Measurements from ENCODE around the gene CDKN1C.
"Not testable (repeated sequence)": the region's sequence is repeated elsewhere in the genome, so short reads cannot be mapped to it uniquely, and the experiment has no call there.

CDKN1C gene

DNA sequence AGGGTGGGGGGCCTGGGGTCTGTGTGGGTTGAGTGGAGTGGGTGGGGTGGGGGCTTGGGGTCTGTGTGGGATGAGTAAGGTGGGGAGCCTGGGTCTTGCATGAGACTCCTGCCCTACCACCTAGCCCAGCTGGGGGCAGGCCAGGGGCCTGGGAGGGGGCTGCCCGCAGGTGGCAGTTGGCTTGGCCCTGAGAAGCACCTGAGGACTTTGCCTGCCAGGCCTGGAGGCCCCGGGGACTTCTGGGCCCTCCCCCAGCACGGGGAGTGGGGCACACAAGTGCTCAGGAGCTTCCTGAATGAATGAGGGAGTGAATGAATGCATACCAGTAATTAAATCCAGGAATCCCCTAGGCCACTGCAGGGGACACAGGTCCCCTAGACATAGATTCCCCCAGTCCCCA lies 37.1 kb upstream of the CDKN1C start:
- no peak for DNase-seq

DNA sequence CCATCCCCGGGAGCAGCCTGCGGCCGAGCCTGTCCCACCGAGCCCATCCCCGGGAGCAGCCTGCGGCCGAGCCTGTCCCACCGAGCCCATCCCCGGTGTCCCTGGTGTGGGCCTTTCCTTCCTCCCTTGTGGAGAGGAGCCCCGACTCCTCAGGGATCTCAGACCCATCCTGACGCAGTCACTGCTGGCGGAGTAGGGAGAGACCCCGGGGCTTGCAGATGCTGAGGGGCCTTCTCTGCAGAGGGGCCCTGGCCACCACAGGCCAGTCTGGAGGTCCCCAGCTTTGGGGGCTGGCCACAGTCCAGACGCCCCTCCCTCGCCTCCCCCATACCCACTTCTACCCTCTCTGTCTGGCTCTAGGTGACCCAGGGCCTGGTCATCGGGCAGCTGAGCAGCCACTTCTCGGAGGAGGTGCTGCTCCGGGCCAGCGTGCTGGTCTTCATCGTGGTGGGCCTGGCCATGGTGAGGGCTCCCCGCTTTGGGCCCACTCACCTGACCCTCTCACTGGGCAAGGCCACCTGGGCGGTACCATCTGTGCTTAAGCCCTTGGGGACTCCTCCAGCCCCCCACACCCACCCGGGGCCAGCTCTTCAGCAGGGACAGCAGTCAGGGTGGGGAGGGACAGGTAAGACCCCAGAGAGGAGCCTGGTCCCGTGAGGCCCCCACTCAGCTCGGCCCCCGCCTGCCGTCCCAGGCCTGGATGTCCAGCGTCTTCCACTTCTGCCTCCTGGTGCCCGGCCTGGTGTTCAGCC lies 36.3 kb upstream of the CDKN1C start:
- DNase-seq = no peak

DNA sequence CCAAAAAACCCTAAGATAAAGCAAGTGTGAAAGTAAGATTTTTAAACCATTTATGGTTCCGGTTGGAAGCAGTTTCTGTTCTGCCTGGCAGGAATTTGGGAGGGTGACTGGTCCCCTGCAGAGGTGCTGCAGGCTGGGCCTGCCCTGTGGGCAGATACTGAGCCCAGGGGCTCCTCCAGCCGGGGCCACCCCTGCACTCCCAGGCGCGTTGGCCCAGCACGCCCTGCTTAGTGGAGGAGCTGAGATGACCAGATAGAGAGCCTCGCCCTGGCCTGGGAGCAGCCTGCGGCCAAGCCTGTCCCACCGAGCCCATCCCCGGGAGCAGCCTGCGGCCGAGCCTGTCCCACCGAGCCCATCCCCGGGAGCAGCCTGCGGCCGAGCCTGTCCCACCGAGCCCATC lies 35.7 kb upstream of the CDKN1C start:
- DNase-seq = no peak

DNA sequence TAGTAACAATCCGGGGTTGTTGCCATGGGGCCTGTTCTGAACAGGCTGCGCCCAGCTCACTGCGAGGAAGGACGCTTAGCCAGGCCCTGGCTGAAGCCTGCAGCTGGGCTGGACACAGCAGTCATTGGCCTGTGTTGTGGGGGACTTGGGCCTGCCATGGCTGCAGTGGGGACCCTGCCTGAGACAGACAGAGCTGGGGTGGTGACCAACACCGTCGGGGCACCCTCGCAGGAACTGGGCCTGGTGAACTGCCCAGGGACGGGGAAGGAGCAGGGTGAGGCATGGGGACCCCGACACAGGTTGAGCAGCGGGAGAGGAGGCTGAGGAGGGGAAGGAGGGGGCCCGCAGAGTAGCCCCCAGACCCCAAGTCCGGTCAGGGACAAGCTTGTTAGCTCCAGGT lies 34.8 kb upstream of the CDKN1C start:
- no peak for DNase-seq

DNA sequence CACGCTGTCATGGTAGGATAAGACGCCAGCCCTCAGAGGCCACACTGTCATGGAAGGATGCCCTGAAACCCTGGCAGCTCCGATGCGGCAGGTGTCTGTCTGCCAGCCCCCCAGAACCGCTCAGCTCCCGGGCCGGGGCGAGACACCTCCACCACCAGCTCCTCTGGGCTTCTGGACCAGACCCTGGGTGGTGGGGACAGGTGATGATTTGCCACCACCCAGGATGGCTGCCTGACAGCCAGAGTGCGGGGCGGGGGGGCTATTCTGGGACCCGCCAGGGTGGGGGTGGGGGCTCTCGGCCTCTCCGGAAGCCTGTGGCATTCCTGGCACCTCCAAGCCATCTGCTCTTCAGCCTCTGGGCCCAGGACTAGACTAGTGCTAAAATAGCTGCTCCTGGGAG lies 34.3 kb upstream of the CDKN1C start:
- DNase-seq = no peak

DNA sequence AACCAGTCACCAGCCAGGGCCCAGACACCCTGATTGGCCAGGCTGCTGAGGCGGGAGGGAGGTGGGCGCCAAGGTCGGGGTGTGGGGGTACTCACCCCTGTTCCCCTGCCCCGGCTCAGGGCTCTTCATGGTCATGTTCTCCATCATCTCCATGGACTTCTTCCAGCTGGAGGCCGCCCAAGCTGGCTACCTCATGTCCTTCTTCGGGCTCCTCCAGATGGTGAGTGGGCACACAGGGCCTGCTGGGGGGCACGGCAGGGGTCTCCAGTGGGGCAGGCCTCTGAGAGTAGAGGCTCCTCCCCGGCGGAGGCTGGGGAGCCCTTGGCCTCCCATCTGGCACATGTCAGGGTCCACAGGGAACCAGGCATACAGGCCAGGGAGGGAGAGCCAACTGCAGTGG lies 33.6 kb upstream of the CDKN1C start:
- no peak for DNase-seq

DNA sequence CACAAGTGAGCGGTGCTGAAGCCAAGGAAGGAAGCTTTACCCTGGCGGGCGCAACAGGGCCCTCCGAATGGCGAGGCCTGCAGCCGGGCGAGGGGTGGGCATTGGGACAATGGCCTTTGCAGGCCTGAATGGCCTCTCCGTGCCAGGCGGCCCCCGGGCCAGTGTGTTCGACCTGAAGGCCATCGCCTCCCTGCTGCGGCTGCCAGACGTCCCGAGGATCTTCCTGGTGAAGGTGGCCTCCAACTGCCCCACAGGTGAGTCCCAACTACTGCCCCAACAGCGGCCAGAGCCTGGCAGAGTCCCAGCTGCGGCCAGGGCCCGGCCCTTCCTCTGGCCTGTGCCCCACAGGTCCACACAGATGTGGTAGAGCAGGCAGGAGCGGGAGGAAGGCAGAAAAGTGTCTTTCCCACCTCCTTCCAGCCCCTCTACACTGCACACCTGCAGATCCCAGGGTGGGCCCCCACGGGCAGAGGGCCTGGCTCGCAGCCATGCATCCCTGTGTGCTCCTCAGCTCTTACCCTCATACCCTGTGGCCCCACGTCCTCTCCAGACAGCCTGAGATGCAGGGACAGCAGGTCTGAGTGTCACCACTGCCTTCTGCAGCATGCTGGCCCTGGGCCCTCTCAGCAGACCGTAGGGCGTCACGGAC lies 32.4 kb upstream of the CDKN1C start:
- DNase-seq = no peak

DNA sequence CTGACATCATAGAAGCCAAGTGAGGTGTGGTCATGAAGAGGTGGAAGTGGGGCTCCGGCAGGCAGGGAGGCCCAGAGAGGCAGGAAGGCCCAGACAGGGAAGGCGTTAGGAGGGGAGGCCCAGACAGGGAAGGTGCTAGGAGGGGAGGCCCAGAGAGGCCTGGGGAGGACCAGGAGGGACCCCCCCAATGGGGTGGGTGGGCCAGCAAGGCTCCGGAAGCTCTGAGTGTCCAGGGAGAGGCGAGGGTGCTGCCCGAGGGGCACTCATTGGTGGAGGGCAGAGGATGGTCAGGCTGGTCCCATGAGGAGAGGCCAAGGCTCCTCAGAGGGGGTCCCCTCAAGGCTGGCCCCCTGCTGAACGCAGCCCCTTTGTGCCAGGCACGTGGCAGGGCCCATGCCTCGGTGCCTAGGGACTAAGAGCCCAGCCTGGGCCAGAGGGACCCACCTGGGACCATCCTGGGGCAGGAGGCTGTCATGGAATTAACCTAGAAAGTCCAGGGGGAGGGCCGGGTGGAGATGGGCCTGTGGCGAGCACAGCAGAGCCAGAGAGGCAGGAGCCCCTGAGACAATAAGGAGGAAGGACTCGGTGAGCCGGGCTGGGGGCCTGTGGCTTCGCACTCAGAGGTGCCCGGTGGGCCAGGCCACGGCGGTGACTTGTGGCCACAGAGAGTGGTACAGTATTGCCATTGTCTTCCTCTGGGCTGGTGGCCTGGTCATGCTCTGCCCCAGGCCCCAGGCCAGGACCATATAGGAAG lies 31.5 kb upstream of the CDKN1C start:
- no peak for DNase-seq

DNA sequence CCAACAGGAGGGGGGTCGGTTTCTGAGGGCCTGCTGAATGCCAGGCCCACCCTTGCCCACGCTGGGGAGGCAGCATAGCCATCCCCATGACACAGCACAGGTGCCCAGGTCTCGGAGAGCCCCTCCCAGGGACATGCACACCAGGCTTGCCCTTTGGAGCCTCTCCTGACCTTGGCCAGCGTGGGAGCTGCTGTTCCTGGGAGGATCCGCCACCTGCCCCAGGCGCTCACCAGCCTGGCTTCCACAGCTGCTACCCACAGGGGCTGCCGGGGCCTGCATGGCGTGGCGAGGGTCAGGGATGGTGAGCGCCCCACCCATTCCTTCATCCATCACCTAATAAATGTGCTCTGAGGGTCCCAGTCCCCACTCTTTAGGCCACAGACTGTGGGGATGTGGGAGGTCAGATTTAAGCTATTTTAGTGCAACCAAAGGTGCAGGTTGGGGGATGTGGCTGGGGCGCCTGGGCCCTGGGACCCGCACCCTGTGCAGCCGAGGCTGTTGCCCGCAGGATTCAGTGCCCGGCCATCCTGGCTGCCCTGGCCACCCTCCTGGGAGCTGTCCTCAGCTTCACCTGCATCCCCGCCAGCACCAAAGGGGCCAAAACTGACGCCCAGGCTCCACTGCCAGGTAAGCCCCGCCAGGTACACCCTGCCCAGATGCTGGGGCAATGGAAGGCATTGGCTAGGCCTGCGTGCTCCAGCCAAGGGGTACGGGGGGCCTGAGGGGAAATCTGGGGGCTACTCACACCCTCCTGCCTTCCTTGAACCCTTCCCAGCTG lies 30.7 kb upstream of the CDKN1C start:
- DNase-seq = no peak

DNA sequence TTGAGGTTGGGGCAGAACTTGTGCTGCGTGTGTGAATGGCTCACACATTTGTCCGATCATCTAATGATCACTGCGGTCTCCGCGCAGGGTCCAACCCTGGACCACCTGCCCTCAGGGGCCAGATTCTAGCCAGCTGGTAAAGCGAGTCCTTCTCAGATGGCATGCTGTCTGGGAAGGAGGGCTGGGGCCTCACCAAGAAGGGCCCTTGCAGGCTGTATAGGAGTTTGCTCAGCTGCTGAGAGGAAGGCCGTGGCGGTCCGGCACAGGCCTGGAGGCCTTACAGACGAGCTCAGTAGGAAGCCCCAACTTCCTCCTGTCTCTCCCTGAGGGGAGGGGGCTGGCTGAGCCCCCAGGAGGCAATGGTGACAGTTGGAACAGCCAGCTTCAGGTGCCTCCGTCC lies 29.9 kb upstream of the CDKN1C start:
- DNase-seq = no peak

DNA sequence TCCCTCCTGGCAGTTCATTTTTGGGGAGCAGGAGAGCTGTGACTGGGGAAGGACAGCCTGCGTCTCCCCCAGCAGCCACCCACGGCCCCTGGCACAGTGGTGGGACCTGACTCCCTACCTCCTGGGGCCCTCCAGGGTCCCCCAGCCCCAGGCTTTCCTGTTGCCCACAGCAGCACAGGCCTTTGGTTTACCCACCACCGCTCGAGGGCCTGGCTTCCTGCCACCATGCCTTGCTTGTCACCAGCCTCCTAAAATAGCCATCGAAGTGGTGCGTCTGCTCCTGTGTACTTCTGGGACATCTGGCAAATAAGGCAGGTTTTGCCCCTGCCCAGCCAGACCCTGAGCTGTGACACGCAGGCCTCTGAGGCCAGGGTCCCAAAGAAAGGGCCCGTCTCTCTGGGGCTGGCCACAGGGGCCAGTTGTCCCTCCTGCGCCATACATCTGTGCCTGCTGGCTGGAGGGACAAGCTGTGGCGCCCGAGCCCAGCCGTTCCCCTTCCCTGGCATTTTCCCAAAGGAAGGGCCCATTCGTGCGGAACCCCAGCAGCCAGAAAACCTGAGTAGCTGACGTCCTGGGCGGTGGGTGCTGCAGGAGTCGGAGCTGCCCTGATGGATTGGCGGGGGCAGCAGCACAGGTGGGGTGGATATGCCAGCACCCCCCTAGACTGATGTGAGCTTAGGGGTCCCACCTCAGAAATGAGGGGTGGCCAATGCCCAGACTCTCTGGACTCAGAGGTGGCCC lies 29.1 kb upstream of the CDKN1C start:
- no peak for DNase-seq

DNA sequence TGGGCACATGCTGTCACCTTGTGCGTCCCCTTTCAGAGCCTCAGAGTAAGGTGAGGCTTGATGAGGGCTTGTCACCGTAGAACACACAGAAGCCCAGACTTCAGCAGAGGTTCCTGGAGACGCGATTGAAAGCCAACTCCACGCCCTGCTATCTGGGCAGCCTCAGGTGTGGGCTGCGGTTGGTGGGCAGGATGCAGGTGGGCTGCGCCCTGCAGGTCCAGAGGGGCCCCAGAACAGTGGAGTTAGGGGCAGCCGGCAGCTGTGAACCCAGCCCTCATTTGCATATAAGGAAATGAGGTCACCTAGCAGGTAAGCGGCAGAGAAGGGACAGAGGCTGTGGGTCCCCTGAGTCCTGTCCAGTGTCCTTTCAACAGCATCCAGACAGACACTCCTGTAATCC lies 28.2 kb upstream of the CDKN1C start:
- no peak for DNase-seq

DNA sequence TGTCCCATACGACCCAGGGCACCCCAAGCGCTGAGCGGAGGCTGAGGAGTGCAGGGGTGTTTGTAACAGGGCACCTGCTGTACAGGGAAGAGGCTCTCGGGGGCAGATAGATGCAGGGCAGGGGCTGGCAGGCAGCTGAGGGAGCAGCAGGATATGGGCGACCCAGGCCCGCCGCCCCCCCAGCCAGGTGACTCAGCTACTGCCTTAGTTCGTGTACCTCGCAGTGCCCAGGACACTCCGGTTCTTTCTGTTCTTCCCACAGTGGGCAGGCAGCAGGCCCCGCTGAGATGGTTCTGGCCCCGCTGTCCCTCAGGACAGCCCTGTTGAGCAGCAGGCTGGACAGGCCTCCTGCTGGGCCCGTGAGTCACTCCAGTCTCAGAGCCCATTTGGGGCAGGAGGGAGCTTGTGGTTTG lies 27.4 kb upstream of the CDKN1C start:
- DNase-seq = no peak

DNA sequence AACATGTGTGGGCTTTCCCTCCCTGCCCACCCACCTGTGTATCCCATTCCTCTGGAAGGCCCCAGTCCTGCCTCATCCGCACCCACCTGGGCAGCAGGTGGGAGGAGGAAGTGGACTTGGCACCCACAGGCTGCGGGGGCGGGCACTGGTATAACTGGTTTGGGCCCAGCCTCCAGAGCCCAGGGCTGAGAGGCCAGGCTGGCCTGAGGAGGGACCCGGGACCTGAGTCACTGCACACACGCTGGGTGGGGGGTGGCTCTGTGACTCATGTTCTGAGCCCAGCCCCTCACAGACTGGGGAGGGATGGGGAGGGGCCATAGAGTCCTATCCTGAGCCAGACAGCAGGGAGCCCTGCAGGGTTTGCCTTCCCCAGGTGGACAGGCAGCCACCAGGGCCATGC lies 26.9 kb upstream of the CDKN1C start:
- peak in 1 of 2 donors; percentile 24 for DNase-seq

DNA sequence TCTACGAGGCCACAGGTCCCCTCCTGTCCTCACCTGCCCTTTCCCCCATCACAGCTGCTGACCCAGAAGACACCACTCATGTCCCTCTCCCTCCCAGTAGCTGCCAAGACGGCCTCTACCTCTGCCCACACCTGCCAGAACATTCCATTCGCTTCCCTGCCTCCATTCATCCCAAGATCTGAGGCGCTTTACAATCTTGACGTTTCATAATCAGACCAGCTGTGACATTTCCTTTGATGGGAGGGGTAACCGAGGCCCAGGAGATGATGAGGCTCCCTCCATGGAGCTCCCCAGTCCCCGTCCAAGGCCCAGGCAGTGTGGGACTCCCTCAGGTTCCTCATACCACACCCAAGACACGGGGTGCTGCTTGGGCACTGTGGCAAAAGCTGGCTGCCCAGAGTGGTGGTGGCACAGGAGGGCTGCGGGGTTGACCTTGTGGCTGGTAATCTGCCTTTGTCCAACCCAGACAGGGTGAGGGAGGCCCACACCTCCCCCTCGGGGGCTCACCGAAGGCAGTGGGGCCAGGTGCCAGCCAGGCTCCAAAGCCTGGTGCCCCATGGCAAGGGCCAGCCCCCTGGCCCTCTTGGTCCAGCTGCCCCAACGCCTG lies 26.3 kb upstream of the CDKN1C start:
- DNase-seq = no peak

DNA sequence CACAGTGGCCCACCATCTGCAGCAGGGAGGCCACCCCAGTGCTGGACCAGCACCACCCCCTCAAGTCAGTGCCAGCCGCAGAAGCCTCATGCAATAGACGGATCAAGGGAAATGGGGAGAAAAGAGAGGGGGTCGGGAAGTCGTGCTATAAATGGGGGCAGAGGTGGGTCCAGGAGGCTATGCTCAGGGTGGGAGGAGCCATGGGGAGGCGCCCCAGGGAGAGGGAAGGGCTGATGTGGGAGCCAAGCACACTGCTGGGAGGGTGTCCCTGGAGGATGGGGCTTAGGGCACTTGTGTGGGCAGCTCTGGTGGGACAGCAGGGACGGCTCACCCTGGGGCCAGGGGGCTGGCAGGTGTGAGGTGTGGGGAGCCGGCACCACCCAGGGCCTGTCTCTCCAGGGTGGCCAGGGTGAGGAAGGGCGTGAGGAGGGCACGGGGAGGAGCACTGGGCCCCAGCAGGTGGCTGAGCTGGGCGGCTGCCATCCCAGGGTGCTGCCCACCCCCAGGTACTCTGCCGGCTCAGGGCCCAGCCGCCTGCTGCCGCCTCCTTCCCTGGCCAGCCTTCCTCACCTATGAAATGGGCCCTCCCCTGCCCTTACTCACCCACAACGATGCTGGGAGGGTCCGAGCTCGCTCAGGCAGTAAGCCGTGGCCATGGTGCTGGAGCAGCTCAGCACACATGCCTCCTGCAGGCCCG lies 25.7 kb upstream of the CDKN1C start:
- DNase-seq = no peak

DNA sequence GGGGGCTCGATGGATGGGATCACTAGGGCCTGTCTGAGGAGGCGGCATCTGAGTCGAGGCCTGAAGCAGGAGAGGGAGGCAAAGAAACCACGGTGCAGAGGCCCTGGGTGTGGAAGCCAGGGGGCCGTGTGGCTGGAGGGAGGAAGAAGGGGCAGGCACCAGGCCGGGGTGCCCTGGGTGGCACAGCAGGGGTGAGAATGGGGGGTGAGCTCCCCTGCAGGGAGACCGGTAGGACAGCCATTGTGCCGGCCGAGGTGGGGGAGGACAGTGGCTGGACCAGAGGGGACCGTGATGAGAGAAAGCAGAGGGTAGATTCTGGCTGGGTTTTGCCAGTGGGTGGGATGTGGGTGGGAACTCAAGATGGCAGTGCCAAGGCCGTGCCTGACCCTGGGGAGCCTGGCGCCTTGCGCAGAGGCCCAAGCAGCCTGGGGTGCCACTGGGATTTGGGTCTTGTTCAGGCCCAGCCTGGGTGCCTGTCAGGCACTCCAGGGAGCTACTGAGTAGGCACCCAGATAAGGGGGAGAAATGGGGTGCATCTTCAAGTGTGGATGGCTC lies 24.9 kb upstream of the CDKN1C start:
- DNase-seq = no peak

DNA sequence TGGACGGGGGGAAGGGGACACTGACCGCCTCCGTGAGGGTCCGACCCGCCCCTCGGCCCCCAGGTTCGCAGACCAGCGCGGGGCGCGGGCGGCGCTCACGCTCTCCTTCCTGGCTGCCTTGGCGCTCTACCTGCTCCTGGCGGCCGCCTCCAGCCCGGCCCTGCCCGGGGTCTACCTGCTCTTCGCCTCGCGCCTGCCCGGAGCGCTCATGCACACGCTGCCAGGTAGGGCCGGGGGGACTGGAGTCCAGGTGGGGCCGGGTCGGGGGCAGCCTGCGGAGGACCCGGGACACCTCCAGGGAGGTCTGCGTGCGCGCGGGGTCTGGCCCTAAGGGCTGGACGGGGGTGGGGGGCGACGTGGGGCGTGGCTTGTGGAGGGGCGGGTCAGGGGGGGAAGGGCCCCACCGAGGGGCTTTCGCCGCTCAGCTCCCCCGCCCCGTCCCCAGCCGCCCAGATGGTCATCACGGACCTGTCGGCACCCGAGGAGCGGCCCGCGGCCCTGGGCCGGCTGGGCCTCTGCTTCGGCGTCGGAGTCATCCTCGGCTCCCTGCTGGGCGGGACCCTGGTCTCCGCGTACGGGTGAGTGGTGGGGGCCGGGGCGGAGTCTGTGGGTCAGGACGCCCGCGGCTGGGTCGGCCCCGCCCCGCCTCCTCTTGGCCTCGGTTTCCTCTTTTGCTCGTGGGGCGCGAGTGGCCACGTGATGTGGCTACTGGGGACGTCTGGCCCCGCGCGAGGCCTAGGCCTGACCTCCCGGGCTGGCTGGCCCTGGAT lies 23.7 kb upstream of the CDKN1C start:
- no peak for DNase-seq

DNA sequence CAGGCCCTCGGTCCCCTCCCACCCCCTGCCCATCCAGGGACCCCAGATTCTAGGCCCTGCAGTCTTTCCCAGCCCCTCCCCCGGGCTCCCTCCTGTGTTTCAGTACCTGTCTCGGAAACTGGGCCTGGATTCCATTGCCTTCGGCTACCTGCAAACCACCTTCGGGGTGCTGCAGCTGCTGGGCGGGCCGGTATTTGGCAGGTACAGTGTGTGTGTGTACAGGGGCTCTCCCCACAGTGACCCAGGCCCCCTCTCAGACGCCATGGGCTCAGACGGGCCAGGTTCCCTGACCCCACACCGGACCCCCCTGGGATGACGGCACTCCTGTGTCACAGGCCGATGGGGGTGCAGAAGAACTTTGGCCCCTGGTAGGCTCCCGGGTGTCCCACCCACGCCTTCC lies 22.6 kb upstream of the CDKN1C start:
- no peak for DNase-seq

DNA sequence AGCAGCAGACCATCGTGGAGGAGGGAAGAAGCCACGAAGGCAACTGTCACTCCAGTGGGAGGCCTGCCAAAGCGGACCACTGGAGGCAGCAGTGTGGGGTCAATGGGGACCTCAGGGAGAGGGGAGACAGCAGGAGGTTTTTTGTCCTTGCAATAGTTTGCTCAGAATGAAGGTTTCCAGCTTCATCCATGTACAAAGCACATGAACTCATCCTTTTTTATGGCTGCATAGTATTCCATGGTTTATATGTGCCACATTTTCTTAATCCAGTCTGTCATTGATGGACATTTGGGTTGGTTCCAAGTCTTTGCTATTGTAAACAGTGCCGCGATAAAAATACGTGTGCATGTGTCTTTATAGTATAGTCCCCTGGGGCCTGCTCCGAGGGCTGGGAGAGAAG lies 19.7 kb upstream of the CDKN1C start:
- DNase-seq = not testable (repeated sequence)
